Measurements from ENCODE around the gene NEK7.
"Not testable (repeated sequence)": the region's sequence is repeated elsewhere in the genome, so short reads cannot be mapped to it uniquely, and the experiment has no call there.

The NEK7 gene

GRCh38 chr1:198123133-198123532, 33.7 kb upstream of the NEK7 start:
- H3K36me3 ChIP-seq (ENCODE audit: insufficient read depth, low read depth, low read length): no peaks in the 10 kb centered on the region
- H3K4me1 ChIP-seq (ENCODE audit: insufficient read depth, low read length): no peaks in the 10 kb centered on the region
- H3K4me3 ChIP-seq (ENCODE audit: low read length): no peak overlapping the region
- H3K27ac ChIP-seq (ENCODE audit: low read length): no peak overlapping the region
- no peaks in the 10 kb centered on the region for H3K27me3 ChIP-seq (ENCODE audit: insufficient read depth, low read length)
- no peak overlapping the region for H3K9ac ChIP-seq (ENCODE audit: low read depth, low read length)
- H3K9me3 ChIP-seq (ENCODE audit: insufficient read depth, low read depth, low read length): no peaks in the 10 kb centered on the region

GRCh38 chr1:198124673-198125072, 32.1 kb upstream of the NEK7 start:
- Histone ChIP-seq H3K27ac (ENCODE audit: low read length) (no peak overlapping the region), H3K4me1 (ENCODE audit: insufficient read depth, low read length) (no peaks in the 10 kb centered on the region), H3K4me3 (ENCODE audit: low read length) (no peak overlapping the region)

DNA sequence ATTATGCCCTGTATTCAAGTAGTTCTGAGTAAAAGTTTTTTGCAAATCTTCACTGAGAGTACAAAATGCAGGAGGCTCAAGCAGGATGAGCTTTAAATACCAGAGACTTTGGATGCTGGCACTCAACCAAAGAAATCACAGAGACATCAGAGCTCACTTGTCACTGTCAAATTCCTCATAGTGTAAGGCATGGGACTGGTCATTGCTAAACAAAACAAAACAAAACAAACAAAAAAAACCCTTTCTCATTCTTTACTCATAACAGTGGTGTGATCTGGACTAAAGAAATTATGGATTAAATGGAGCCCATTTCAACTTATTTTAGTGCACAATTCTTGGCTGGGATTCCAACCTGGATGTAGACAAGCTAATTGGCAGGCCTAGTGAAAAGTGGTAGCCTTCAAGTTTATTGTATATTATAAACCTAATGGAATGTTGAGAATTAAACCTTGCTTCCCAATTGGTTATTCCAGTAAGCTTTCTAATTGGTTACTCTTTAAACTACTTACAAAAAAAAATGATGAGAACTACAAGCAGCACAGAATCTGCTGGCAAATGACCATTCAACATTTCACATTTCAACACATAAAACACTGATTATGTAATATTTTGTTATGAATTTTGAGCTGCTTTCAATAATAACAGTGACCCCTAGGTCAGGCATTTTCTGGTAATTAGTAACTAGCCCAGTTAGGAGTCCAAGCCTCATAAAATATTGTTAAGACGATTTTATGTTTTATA, 30.6 kb upstream of the NEK7 start:
- H3K9ac ChIP-seq (ENCODE audit: low read depth, low read length): no peak overlapping the region
- H3K27me3 ChIP-seq (ENCODE audit: insufficient read depth, low read length): no peaks in the 10 kb centered on the region
- no peaks in the 10 kb centered on the region for H3K36me3 ChIP-seq (ENCODE audit: insufficient read depth, low read depth, low read length)
- no peak overlapping the region for H3K4me3 ChIP-seq (ENCODE audit: low read length)
- H3K4me1 ChIP-seq (ENCODE audit: insufficient read depth, low read length): no peaks in the 10 kb centered on the region
- H3K27ac ChIP-seq (ENCODE audit: low read length): no peak overlapping the region
- H3K9me3 ChIP-seq (ENCODE audit: insufficient read depth, low read depth, low read length): no peaks in the 10 kb centered on the region

More at GRCh38 chr1:198124673-198125072, 32.1 kb upstream of the NEK7 start:
- no peaks in the 10 kb centered on the region for H3K36me3 ChIP-seq (ENCODE audit: insufficient read depth, low read depth, low read length)
- no peaks in the 10 kb centered on the region for H3K27me3 ChIP-seq (ENCODE audit: insufficient read depth, low read length)
- H3K9ac ChIP-seq (ENCODE audit: low read depth, low read length): no peak overlapping the region
- H3K9me3 ChIP-seq (ENCODE audit: insufficient read depth, low read depth, low read length): no peaks in the 10 kb centered on the region

- H3K9me3 ChIP-seq (ENCODE audit: insufficient read depth, low read depth, low read length): no peaks in the 10 kb centered on the region
- H3K4me1 ChIP-seq (ENCODE audit: insufficient read depth, low read length): no peaks in the 10 kb centered on the region
- no peaks in the 10 kb centered on the region for H3K36me3 ChIP-seq (ENCODE audit: insufficient read depth, low read depth, low read length)
- no peaks in the 10 kb centered on the region for H3K27me3 ChIP-seq (ENCODE audit: insufficient read depth, low read length)
- H3K4me3 ChIP-seq (ENCODE audit: low read length): no peak overlapping the region
- no peak overlapping the region for H3K9ac ChIP-seq (ENCODE audit: low read depth, low read length)
- H3K27ac ChIP-seq (ENCODE audit: low read length): no peak overlapping the region
Measured at GRCh38 chr1:198128533-198128932, 28.3 kb upstream of the NEK7 start.

DNA sequence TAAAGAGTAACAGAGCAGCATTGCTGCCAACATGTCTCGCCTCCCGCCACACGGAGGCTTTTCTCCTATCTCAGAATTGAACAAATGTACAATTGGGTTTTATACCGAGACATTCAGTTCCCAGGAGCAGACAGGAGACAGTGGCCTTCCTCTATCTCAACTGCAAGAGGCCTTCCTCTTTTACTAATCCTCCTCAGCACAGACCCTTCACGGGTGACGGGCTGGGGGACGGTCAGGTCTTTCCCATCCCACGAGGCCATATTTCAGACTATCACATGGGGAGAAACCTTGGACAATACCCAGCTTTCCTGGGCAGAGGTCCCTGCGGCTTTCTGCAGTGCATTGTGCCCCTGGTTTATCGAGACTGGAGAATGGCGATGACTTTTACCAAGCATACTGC, 26.7 kb upstream of the NEK7 start:
- H3K4me1 ChIP-seq (ENCODE audit: insufficient read depth, low read length); H3K36me3 ChIP-seq (ENCODE audit: insufficient read depth, low read depth, low read length); H3K27me3 ChIP-seq (ENCODE audit: insufficient read depth, low read length); H3K9me3 ChIP-seq (ENCODE audit: insufficient read depth, low read depth, low read length); H3K9ac ChIP-seq (ENCODE audit: low read depth, low read length); H3K27ac ChIP-seq (ENCODE audit: low read length); H3K4me3 ChIP-seq (ENCODE audit: low read length): not testable (repeated sequence)

- no peaks in the 10 kb centered on the region for H3K4me1 ChIP-seq (ENCODE audit: insufficient read depth, low read length)
- H3K9me3 ChIP-seq (ENCODE audit: insufficient read depth, low read depth, low read length): no peaks in the 10 kb centered on the region; the same call in 1 of the 2 replicates
- no peak overlapping the region for H3K4me3 ChIP-seq (ENCODE audit: low read length)
- no peak overlapping the region for H3K9ac ChIP-seq (ENCODE audit: low read depth, low read length)
- H3K36me3 ChIP-seq (ENCODE audit: insufficient read depth, low read depth, low read length): no peaks in the 10 kb centered on the region
- H3K27me3 ChIP-seq (ENCODE audit: insufficient read depth, low read length): no peaks in the 10 kb centered on the region
- no peak overlapping the region for H3K27ac ChIP-seq (ENCODE audit: low read length)
Measured at GRCh38 chr1:198132060-198132781, 24.6 kb upstream of the NEK7 start.

GRCh38 chr1:198134252-198134651, 22.5 kb upstream of the NEK7 start:
- Histone ChIP-seq H3K27me3 (ENCODE audit: insufficient read depth, low read length) (no peaks in the 10 kb centered on the region), H3K36me3 (ENCODE audit: insufficient read depth, low read depth, low read length) (no peaks in the 10 kb centered on the region), H3K9ac (ENCODE audit: low read depth, low read length) (no peak overlapping the region), H3K4me1 (ENCODE audit: insufficient read depth, low read length) (no peaks in the 10 kb centered on the region), H3K9me3 (ENCODE audit: insufficient read depth, low read depth, low read length) (no peaks in the 10 kb centered on the region; the same call in 1 of the 2 replicates), H3K4me3 (ENCODE audit: low read length) (no peak overlapping the region), H3K27ac (ENCODE audit: low read length) (no peak overlapping the region)

DNA sequence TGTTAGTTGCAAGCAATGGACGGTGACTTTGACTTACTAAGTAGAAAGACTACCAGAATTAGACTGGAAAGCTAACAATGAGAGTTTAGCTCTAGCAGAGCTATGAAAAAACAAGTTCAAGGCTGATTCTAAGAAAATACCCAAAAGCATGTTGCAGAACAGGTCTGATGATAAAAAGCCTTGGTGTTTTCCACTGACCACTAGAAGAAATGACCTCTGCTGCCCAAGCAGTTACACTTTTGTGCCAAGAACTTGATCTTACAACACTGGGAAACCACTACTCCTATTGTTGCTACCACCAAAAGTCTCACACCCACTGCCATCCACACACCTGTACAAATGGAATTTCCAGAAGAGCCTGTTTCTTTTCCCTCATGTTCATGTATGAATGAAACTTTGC, 21.4 kb upstream of the NEK7 start:
- Histone ChIP-seq H3K4me1 (ENCODE audit: insufficient read depth, low read length) (no peaks in the 10 kb centered on the region), H3K9ac (ENCODE audit: low read depth, low read length) (no peak overlapping the region), H3K9me3 (ENCODE audit: insufficient read depth, low read depth, low read length) (no peaks in the 10 kb centered on the region; the same call in 1 of the 2 replicates), H3K4me3 (ENCODE audit: low read length) (no peak overlapping the region), H3K36me3 (ENCODE audit: insufficient read depth, low read depth, low read length) (no peaks in the 10 kb centered on the region), H3K27me3 (ENCODE audit: insufficient read depth, low read length) (no peaks in the 10 kb centered on the region), H3K27ac (ENCODE audit: low read length) (no peak overlapping the region)

DNA sequence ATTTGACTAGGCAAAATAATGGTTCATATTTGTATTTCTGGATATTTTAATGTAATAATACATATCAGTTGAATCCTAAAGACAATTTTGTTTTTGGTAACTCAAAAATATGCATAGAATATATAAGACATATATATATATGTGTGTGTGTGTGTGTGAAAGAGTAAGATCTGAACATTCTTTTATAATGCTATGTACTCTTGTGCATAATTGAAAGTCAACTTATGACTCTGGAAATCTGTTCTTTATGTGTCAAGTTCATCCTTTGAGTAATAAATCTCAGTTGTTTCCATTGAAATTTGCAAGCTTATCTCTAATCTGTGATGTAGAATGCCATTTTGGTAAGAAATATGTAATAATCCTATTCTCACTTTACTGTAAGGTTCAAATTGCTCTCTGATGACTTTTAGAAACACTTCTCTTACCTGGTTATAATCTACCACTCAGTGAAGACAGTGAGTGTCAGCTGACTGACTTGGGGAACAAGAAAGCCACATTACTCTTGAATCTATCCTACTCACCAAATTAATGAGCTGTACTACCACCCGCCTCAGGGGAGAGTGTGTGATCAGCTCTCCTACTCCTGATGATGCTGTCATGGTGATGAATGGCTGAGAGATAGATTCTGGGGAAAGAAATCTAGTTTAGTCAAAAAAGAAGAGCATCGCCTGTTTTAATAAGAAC, 15.0 kb upstream of the NEK7 start:
- Histone ChIP-seq H3K36me3 (ENCODE audit: insufficient read depth, low read depth, low read length) (no peaks in the 10 kb centered on the region), H3K27ac (ENCODE audit: low read length) (no peak overlapping the region), H3K4me1 (ENCODE audit: insufficient read depth, low read length) (no peaks in the 10 kb centered on the region), H3K9ac (ENCODE audit: low read depth, low read length) (no peak overlapping the region), H3K9me3 (ENCODE audit: insufficient read depth, low read depth, low read length) (no peaks in the 10 kb centered on the region), H3K4me3 (ENCODE audit: low read length) (no peak overlapping the region), H3K27me3 (ENCODE audit: insufficient read depth, low read length) (no peaks in the 10 kb centered on the region)

DNA sequence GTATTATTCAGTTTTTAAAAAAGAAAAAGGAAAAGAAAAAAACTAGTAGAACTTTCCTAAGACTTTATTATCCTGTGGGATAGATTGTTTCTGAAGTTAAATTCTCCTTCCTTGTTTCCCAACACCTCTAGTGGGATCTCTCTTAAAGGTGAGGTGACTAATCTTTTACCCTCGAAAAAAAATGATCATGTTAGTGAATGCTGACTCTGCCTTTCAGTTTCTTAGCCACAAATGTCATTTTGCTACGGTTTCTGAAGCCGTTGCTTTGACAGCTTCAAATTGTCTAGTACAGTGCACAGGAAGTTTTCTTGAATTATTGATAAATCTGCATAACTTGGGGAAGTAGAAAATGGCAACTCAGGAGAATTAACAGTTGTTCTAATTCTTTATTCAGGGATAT, 13.0 kb upstream of the NEK7 start:
- H3K4me3 ChIP-seq (ENCODE audit: low read length): no peak overlapping the region
- H3K4me1 ChIP-seq (ENCODE audit: insufficient read depth, low read length): no peaks in the 10 kb centered on the region
- H3K9ac ChIP-seq (ENCODE audit: low read depth, low read length): no peak overlapping the region
- H3K9me3 ChIP-seq (ENCODE audit: insufficient read depth, low read depth, low read length): no peaks in the 10 kb centered on the region
- no peaks in the 10 kb centered on the region for H3K27me3 ChIP-seq (ENCODE audit: insufficient read depth, low read length)
- no peaks in the 10 kb centered on the region for H3K36me3 ChIP-seq (ENCODE audit: insufficient read depth, low read depth, low read length)
- H3K27ac ChIP-seq (ENCODE audit: low read length): no peak overlapping the region

- H3K4me1 ChIP-seq (ENCODE audit: insufficient read depth, low read length): no peaks in the 10 kb centered on the region
- H3K9ac ChIP-seq (ENCODE audit: low read depth, low read length): no peak overlapping the region
- no peaks in the 10 kb centered on the region for H3K9me3 ChIP-seq (ENCODE audit: insufficient read depth, low read depth, low read length)
- H3K27ac ChIP-seq (ENCODE audit: low read length): no peak overlapping the region
- H3K4me3 ChIP-seq (ENCODE audit: low read length): no peak overlapping the region
- no peaks in the 10 kb centered on the region for H3K36me3 ChIP-seq (ENCODE audit: insufficient read depth, low read depth, low read length)
- H3K27me3 ChIP-seq (ENCODE audit: insufficient read depth, low read length): no peaks in the 10 kb centered on the region
Measured at GRCh38 chr1:198147216-198147615, 9.6 kb upstream of the NEK7 start.

DNA sequence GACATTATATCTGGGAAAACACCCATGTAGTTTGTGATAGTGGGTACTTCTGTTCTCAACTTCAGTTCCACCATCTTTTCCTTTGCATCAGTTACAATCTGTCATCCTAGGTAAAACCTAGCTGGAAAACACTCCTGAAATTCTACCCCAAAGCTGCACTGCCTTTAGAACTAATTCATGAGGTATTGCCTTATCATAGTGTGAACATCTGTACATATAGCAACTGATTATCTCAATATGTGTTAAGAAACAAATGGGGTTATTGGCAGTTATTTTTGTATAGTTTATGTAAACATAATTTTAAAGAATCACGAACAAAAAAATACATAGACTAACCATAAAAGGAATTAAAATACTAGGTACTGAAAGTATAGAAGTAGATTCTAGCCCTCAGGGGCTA, 6.4 kb upstream of the NEK7 start:
- Histone ChIP-seq H3K4me1 (ENCODE audit: insufficient read depth, low read length) (no peaks in the 10 kb centered on the region), H3K4me3 (ENCODE audit: low read length) (no peak overlapping the region), H3K36me3 (ENCODE audit: insufficient read depth, low read depth, low read length) (no peaks in the 10 kb centered on the region), H3K9ac (ENCODE audit: low read depth, low read length) (no peak overlapping the region), H3K27me3 (ENCODE audit: insufficient read depth, low read length) (no peaks in the 10 kb centered on the region), H3K9me3 (ENCODE audit: insufficient read depth, low read depth, low read length) (no peaks in the 10 kb centered on the region), H3K27ac (ENCODE audit: low read length) (no peak overlapping the region)

Data from iPS-20b (cell line).